ENCODE results near the gene ITPKB.
A peak's percentile ranks its signal among the peaks of the same experiment; 100 is the strongest.

The ITPKB gene

DNA sequence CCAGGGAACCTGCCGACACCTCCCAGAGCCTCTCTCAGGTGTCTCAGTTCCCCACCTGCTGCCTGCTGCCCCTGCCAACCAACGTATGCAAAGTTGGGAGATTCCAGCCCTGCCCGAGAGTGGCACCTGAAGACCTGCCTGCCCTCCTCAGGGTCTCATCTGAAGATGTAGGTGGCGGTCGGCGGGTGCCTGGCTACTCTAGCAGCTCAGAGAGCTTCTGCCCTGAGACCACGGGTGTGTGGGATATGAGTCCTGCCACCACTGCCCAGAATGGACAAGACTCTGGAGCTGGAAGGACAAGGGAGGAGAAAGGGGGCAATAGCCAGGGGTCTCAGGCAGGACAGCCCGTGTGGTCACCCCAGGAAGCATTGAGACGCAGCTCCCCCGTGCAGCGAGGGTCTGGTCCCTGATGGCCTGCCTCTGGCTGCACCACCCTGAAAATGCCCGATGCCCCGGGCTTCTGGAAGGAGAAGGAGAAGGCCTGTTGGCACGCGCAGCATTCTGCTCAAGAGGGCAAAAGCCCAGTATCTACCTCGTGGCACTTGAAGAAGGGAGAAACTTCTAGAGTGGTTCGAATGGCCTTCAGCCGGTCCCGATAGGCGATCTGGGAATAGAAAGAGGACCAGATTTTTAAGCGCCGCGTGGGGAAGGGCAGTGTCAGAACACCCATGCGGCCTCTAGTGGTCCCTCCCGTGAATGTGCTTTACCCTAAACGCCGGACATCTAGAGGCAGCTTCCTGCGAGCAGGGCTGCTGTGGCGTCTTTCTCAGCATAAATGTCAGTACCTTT is 101.7 kb downstream of the ITPKB start:
- DNase-seq (ENCODE audit: low spot score) = no peak

- no peak for DNase-seq (ENCODE audit: low spot score)
These were observed 102.3 kb downstream of the ITPKB start for GRCh38 chr1:226636847-226637096.

DNA sequence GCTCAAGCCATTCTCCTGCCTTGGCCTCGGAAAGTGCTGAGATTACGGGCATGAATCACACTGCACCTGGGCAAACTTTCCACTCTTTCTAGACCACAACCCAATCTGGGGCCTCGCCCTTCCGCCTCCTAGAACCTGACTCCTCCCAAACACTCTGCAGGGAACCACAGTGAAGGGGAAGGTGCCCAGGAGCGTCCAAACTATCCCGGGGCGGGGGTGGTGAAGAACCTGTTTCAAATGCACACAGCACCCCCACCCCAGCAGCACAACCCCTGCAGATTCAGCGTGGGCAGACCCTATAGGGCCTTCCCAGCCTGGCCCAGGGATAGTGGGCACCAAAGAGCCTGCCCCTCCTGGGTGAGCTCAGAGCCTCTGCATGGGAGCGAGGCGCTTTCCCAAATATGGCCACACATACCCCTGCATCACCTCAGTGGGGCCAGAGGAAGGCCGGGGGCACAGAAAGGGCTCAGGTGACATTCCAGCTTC is 103.6 kb downstream of the ITPKB start:
- DNase-seq (ENCODE audit: low spot score) = no peak

DNA sequence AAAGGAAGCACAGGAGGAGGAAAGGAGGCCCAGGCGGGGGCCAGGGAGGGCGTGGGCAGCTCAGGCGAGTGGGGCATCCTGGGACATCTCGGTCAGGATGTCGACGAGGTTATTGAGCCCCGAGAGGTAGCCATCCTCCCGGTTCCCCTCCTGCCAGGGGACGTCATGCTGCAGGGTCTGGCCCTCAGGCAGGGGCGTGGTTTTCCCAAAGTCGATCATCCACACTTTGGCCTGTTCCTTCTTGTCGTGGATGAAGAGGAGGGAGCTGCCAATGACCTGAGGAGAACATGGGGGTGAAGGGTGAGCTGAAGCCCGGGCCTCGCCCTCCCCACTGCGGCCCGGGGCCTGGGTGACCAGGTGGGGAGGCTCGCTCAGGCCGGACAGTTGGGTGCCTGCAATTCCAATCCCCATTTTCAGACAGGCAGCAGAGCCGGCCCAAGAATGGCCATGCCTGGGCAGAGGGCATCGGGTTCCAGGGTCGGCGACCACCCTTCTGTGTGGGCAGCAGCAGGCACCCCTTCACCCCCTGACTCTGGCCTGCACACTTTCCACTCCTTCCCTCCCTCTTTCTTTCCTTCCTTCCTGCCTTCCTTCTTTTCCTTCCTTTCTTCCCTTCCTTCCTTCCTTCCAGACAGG is 104.4 kb downstream of the ITPKB start:
- DNase-seq (ENCODE audit: low spot score) = no peak

GRCh38 chr1:226634166-226634588 is 104.9 kb downstream of the ITPKB start:
- peak; percentile 53 for DNase-seq (ENCODE audit: low spot score)

- no peak for DNase-seq (ENCODE audit: low spot score)
These were observed 105.4 kb downstream of the ITPKB start for GRCh38 chr1:226633541-226634165.

DNA sequence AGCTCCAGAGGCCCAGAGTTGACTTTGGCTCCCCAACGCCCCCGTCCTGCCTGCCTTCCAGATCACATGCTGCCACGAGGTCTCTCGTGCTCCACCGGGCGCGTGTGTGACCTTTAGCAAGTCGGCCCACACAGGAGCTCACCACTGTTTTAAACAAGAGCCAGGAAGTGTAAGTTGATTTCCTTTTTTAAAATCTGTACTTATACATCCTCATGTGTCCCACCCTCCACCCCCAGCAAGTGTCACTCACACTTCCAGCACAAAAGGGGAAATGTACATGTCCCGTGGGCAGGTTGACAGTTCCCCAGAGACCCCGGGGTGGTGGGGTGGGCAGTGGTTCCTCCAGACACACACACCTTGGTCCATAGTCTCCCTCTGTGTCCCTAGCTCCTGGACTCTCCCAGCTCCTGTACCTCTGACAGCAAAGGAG is 106.1 kb downstream of the ITPKB start:
- no peak for DNase-seq (ENCODE audit: low spot score)

DNA sequence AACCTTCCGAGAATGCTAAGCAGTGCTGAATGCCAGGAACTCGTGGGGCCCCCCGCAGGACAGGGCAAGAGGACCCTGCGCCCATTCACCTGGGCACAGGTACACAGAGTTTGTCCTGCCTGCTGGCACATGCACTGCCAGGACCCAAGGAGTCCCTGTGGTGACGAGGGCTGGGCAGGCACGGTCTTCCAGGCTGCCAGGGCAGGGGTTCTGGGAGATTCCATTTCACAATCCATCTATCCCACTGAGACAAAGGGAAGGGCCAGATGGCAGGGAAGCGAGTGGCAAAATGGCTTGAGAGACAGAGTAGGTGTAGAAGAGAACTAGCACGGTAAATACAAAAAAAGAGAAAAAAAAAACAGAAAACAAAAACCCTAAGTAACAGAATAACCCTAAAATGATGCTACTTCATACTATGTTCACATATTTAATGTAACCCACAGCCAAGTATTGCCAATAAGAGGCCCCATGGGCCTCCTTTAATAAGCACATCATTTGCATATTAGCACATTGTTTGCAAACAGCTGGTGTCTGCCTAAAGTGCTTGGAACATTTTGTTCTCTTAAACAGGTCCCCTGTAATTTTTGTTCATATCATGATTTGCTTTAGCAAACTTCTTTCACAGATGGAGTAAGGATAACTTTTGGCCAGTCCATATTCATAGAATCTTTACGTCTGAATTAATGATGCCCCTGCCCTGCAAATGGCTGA is 106.8 kb downstream of the ITPKB start:
- no peak for DNase-seq (ENCODE audit: low spot score)

DNA sequence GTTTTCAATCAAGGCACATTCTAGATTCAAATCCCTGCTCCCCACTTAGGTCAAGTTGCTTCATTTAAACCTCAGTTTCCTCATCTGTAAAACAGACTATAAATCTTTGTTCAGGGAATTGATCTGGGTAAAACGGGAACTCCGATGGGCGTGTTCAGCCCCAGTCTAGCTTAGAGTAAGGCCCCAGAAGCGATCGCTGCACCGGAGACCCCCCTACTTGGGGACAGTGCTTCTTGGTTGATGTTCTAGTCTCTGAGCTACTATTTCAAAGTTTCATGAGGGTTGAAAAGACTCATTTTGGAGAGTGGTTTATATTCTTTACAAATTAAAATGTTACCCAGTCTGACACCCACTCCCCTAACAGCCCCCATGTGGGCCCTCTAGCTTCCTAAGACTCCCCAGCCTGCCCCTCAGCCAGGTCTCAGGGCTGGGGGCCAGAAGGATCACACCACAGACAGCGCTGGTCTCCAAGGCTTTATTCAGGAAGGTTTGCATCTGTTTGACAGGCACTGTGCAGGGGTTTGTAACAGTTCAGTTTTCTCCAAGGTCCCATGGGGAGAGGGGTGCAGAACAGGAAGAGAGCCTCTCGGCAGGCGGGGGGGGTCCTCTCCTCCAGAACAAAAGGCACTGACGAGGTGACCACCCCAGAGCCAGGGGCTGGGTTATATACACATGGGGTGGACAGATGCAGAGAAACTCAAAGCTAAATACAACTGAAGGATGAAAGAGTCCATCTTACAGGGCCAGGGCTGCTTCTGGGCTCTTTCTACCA is 107.7 kb downstream of the ITPKB start:
- DNase-seq (ENCODE audit: low spot score) = no peak

GRCh38 chr1:226630592-226630991 is 108.5 kb downstream of the ITPKB start:
- no peak for DNase-seq (ENCODE audit: low spot score)

GRCh38 chr1:226629896-226630550 is 109.1 kb downstream of the ITPKB start:
- no peak for DNase-seq (ENCODE audit: low spot score)

DNA sequence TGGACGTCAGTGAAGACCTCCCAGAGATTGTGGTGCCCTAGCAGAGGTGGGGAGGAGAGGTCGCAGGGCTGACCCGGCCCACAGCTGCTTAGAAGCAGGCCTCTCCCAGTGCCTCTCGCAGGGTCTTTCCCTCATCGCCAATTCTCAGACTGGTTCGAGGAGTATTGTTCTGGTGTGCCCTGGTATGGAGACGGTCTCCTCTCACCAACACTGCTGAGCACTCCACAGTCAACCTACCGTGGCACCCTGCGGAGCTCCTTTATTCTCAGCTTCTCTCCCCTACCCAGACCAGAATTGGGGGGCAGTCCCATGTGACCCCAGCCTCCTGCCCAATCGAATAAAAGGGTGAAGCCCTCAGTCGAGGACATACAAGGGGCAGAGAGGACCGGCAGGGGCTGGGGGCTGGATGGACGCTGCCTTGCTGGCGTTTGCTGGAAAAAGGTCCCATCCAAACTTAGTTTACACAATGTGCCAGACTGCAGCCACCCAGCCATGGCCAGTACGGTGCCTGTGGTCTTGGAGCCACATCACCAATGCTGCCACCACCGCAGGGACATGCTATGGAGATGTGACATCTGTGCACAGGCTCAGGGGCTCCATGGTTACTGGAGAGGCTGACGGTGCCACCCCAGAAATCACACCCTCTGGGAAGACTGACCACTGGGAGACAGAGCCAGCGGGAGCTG is 109.7 kb downstream of the ITPKB start:
- DNase-seq (ENCODE audit: low spot score) = no peak

- DNase-seq (ENCODE audit: low spot score) = no peak
These were observed 110.4 kb downstream of the ITPKB start for GRCh38 chr1:226628612-226629155.

DNA sequence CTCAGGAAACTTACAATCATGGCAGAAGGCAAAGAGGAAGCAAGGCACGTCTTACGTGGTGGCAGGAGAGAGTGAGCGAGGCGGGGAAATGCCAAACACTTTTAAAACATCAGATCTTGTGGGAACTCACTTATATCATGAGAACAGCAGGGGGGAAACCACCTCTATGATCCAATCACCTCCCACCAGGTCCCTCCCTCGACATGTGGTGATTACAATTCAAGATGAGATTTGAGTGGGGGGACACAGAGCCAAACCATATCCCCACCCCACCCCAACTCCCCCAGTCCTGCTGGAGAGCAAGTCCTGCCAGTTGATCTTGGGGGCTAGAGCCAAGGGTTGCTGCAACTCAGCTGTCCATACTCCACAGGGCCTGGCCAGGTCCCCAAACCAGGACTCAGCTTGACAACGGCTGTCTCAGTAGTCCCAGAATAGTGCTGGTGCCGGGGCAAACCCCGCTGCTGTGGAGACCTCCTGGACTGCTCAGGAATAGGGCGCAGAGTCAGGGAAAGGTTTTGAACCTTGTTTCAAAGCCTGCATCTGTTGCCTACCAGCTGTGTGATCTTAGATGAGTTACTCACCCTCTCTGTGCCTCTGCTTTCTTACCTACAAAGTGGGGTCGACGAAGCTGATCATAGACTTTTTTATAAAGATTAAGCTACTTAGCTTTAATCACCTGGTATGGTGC is 111.0 kb downstream of the ITPKB start:
- DNase-seq (ENCODE audit: low spot score) = no peak

DNA sequence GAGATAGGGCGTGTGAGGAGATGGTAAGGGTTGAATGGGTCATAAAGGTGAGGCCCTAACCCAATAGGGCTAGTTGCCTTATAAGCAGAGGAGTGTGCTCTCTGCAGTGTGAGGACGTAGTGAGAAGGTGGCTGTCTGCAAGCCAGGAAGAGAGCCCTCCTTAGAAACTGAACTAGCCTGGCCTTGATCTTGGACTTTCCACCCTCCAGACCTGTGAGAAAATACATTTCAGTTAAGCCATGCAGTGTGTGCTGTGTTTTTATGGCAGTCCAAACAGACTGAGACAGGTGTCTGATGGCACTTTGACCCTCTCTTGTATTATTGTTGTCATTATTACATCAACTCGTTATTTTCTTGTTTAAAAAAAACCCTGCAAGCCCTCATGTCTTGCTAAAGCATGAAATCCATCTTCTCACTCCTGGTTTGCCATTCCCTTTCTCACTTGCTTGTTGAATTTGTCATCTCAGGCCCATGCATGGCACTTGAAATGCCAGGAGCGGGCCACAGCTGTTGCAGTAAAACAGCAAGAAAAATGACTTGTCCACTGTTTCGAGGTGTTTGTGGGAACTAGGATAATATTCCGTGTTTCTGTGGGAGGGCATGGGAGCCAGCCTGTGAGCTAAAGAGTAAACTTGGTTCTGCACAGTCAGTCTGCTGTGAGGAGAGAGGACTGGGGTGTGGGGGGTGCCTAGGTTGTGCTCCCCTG is 111.9 kb downstream of the ITPKB start:
- no peak for DNase-seq (ENCODE audit: low spot score)

GRCh38 chr1:226626577-226626956 is 112.5 kb downstream of the ITPKB start:
- peak; percentile 70 for DNase-seq (ENCODE audit: low spot score)

DNA sequence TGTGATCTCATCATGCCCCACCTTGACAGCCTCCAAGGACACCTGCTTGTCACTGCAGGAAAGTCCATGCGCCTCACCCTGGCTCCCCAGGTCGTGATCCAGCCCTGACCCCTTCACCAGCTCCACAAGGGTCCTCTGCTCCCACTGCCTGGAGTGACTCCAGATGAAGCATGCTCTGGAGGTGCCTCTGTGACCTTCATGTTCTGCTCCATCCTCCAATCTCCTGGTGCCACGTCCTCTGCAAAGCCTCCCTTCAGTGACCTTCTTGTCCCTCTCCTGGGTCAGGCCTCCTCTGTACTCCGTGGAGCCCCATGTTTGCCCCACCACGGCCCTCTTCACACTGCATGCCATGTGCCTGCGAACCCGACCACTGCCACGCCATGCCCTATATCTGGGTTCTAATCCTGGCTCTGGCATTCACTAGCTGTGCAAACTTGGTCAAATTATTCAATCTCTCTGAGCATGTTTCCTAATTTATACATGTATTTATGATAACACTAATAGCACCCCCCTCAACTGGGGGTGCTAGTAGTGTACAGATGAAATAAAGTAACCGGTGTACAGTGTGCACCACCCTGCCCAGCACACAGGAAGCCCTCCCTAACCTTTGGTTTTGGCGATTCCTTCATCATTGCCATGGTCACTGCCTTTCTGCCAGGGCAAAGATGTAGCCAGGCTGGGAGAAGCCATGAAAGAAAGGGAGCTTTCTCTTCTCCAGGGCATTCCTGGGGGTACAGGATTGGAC is 113.1 kb downstream of the ITPKB start:
- DNase-seq (ENCODE audit: low spot score) = no peak

DNA sequence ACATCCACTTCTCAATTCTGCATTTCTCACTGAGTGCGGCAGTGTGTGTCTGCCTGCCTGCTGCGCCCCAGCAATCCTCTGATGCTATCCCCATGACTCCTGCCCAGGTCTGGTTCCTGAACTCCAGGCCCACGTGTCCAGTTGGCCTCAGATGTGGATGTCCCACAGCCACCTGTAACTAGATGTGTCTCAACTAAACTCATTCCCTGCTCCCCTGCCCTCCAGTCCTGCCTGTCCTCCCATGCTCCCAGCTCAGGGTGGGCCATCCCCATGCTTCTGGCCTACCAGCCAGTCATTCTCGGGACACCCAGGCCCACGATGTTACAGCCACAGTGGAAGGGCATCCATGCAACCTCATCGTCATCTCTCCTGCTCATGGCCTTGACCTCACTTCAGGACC is 113.8 kb downstream of the ITPKB start:
- DNase-seq (ENCODE audit: low spot score) = no peak

- DNase-seq (ENCODE audit: low spot score) = no peak
These were observed 114.6 kb downstream of the ITPKB start for GRCh38 chr1:226624526-226624925.

Measured in kidney capillary endothelial cell (primary cell).